HCT116 (cell line): ENCODE results near the gene TMEM242. TPM values are rescaled to one million over a fixed set of nuclear protein-coding genes. Genes with fewer than 3 reads are reported as not detected.

Experiments
- ATAC-seq: fragments of 200-7000 bp; cut with Tn5 transposase; 2 replicates; pipeline ENCODE4 v1.9.1; 2020; ENCODE audit warnings: mild to moderate bottlenecking, moderate library complexity
- BruUV-seq: library from RNA; stranded (reverse); fragments of 400-500 nt; replicated peaks from 2 replicates; lab custom pipeline; 2021; lab: Mats Ljungman, UMichigan
- CTCF ChIA-PET: fragments of 300-600 bp; sonication (Branson Sonifier 250); formaldehyde crosslinking; loops from one replicate; lab custom pipeline; 2021; ENCODE audit warnings: antibody characterized with exemption; lab: Charles Lee
- POLR2A ChIA-PET: fragments of 300-600, 350-600 bp; sonication (Branson Sonifier 250); formaldehyde crosslinking; loops from one replicate; lab custom pipeline; 2021; ENCODE audit warnings: antibody characterized with exemption; lab: Charles Lee
- RAD21 ChIA-PET, 2 experiments: fragments of 300-600 bp; sonication (Branson Sonifier 250); formaldehyde crosslinking; loops; one replicate each; lab custom pipeline; 2023; ENCODE audit warnings: low total read pairs in 2 of 2; ENCODE audit not compliant: uncharacterized antibody in 2 of 2, unreplicated experiment in 2 of 2, low non-redundant PET in 1 of 2; lab: Charles Lee
- DNase-seq: peaks from one replicate; pipeline ENCODE4 v3.0.0-alpha.2; 2010; ENCODE audit warnings: low read depth, low spot score
- H2AFZ ChIP-seq: fragments of 200-600 bp; shearing (Covaris generic), sonication (generic); 2 replicates; pipeline ENCODE4 v1.6.1; 2017; ENCODE audit warnings: low read depth, mixed run types, mixed read lengths, antibody characterized with exemption, low read length; ENCODE audit not compliant: poor library complexity, severe bottlenecking
- H3K27ac ChIP-seq: 2 replicates; pipeline ENCODE4 v1.5.1; 2012; ENCODE audit warnings: low read depth, low read length
- H3K27me3 ChIP-seq: fragments of 200-600 bp; sonication (generic); 2 replicates; pipeline ENCODE4 v1.6.1; 2016; ENCODE audit warnings: mixed run types, low read length, mixed read lengths; ENCODE audit not compliant: insufficient read depth
- H3K36me3 ChIP-seq, 2 experiments: fragments of 200-500 bp in 1 of 2; fragments of 200-600 bp in 1 of 2; sonication (Bioruptor generic) in 1 of 2; sonication (generic) in 1 of 2; 2 replicates each; pipeline versions ENCODE4 v1.5.1 to v1.6.1; 2014 to 2016; ENCODE audit warnings: low read length in 2 of 2, inconsistent platforms in 1 of 2, mixed read lengths in 1 of 2, mixed run types in 1 of 2; ENCODE audit not compliant: insufficient read depth in 2 of 2, control insufficient read depth in 1 of 2
- H3K4me1 ChIP-seq, 2 experiments: fragments of 200-600 bp in 1 of 2; sonication (generic) in 1 of 2; 2 replicates each; pipeline versions ENCODE4 v1.5.1 to v1.6.1; 2012 to 2017; ENCODE audit warnings: low read length in 2 of 2, inconsistent platforms in 1 of 2, mild to moderate bottlenecking in 1 of 2, mixed read lengths in 1 of 2, mixed run types in 1 of 2, moderate library complexity in 1 of 2; ENCODE audit not compliant: insufficient read depth in 2 of 2, control insufficient read depth in 1 of 2
- H3K4me2 ChIP-seq: fragments of 200-600 bp; sonication (generic); 2 replicates; pipeline ENCODE4 v1.6.1; 2017; ENCODE audit warnings: mixed run types, low read length, mixed read lengths
- H3K4me3 ChIP-seq, 2 experiments: fragments of 200-600 bp in 1 of 2; sonication (generic) in 1 of 2; replicated peaks in 1 of 2; 2 replicates each; pipeline ENCODE4 v1.5.1; 2011 to 2016; ENCODE audit warnings: low read length in 2 of 2, control low read depth in 1 of 2, low read depth in 1 of 2, mild to moderate bottlenecking in 1 of 2, mixed read lengths in 1 of 2, mixed run types in 1 of 2
- H3K79me2 ChIP-seq: fragments of 200-600 bp; sonication (generic); 2 replicates; pipeline ENCODE4 v1.6.1; 2017; ENCODE audit warnings: mild to moderate bottlenecking, mixed run types, low read length, moderate library complexity, mixed read lengths; ENCODE audit not compliant: insufficient read depth
- H3K9ac ChIP-seq: fragments of 200-600 bp; sonication (generic); 2 replicates; pipeline ENCODE4 v1.6.1; 2016; ENCODE audit warnings: low read length, mixed read lengths
- H3K9me2 ChIP-seq: fragments of 200-600 bp; sonication (generic), shearing (Covaris generic); 2 replicates; pipeline ENCODE4 v1.6.1; 2017; ENCODE audit warnings: mixed run types, mild to moderate bottlenecking, moderate library complexity; ENCODE audit not compliant: insufficient read depth
- H3K9me3 ChIP-seq, 2 experiments: fragments of 200-500 bp in 1 of 2; fragments of 200-600 bp in 1 of 2; sonication (Bioruptor generic) in 1 of 2; sonication (generic) in 1 of 2; 2 replicates each; pipeline ENCODE4 v1.6.1; 2014 to 2017; ENCODE audit warnings: low read length in 2 of 2, mixed read lengths in 2 of 2, inconsistent platforms in 1 of 2, low read depth in 1 of 2, mild to moderate bottlenecking in 1 of 2, mixed run types in 1 of 2, moderate library complexity in 1 of 2; ENCODE audit not compliant: control insufficient read depth in 1 of 2, insufficient read depth in 1 of 2
- H4K20me1 ChIP-seq: fragments of 200-600 bp; sonication (generic), shearing (Covaris generic); 2 replicates; pipeline ENCODE4 v1.6.1; 2017; ENCODE audit warnings: mixed run types, mild to moderate bottlenecking, moderate library complexity; ENCODE audit not compliant: insufficient read depth
- CTCF ChIP-seq, 3 experiments: fragments of 200-600 bp in 1 of 3; sonication (generic) in 1 of 3; IDR thresholded peaks in 2 of 3; conservative IDR thresholded peaks in 1 of 3; 2 replicates each; pipeline ENCODE4 v1.5.1; 2012 to 2017; ENCODE audit warnings: low read depth in 2 of 3, low read length in 2 of 3, antibody characterized with exemption in 1 of 3, borderline replicate concordance in 1 of 3, control low read depth in 1 of 3, mild to moderate bottlenecking in 1 of 3, mixed read lengths in 1 of 3, mixed run types in 1 of 3, moderate library complexity in 1 of 3; ENCODE audit not compliant: insufficient read depth in 1 of 3
- EGR1 ChIP-seq: IDR thresholded peaks from 2 replicates; pipeline ENCODE4 v1.6.1; 2012; ENCODE audit warnings: low read depth
- ELF1 ChIP-seq: IDR thresholded peaks from 2 replicates; pipeline ENCODE4 v1.6.1; 2012; ENCODE audit warnings: low read depth, borderline replicate concordance
- EZH2phosphoT487 ChIP-seq: fragments of 200-600 bp; IDR thresholded peaks from 2 replicates; pipeline ENCODE4 v1.6.1; 2018; ENCODE audit warnings: antibody characterized with exemption, borderline replicate concordance
- JUND ChIP-seq: IDR thresholded peaks from 2 replicates; pipeline ENCODE4 v1.6.1; 2012
- POLR2A ChIP-seq: IDR thresholded peaks from 2 replicates; pipeline ENCODE4 v1.7.0; 2011; ENCODE audit warnings: borderline replicate concordance; ENCODE audit not compliant: insufficient read depth, insufficient read length; ENCODE audit errors: extremely low read depth
- REST ChIP-seq: IDR thresholded peaks from 2 replicates; pipeline ENCODE4 v1.6.1; 2012; ENCODE audit warnings: low read depth
- SIN3A ChIP-seq: IDR thresholded peaks from 2 replicates; pipeline ENCODE4 v1.6.1; 2012; ENCODE audit warnings: low read depth
- SP1 ChIP-seq: IDR thresholded peaks from 2 replicates; pipeline ENCODE4 v1.6.1; 2012; ENCODE audit warnings: low read depth
- SRF ChIP-seq: IDR thresholded peaks from 2 replicates; pipeline ENCODE4 v1.6.1; 2012; ENCODE audit warnings: low read depth
- TCF7L2 ChIP-seq: IDR thresholded peaks from 2 replicates; pipeline ENCODE4 v1.7.0; 2011; ENCODE audit warnings: borderline replicate concordance, inconsistent platforms; ENCODE audit not compliant: insufficient read depth, insufficient read length; ENCODE audit errors: extremely low read depth
- intact Hi-C: fragments of 100-400 bp; cut with micrococcal nuclease; formaldehyde crosslinking; loops from 2 replicates; pipeline ENCODE4 v1.10.0; 2022
- total RNA-seq: library from RNA; stranded (reverse); gene quantifications from one replicate; pipeline ENCODE4 v1.2.1, GENCODE V29; 2021; ENCODE audit not compliant: unreplicated experiment

The TMEM242 gene
- total RNA-seq, 1 experiment from 2014 or later: 11.6 TPM

GRCh38 chr6:157278171-157278570, 45.1 kb downstream of the TMEM242 start:
- no peaks in the 10 kb centered on the region for H4K20me1 ChIP-seq
- TF ChIP-seq EGR1 (no peak), CTCF (IDR thresholded peaks at IDR 0.05 in 2 of 3, conservative IDR thresholded peaks at IDR 0.05 in 1 of 3; ENCODE audit: borderline replicate concordance in 1 of 3, insufficient read depth in 1 of 3, low read depth in 2 of 3, low read length in 2 of 3) (no peak), SP1 (no peak), EZH2phosphoT487 (no peak), ELF1 (no peak), TCF7L2 (no peak), REST (no peak), JUND (no peak), SRF (no peak), POLR2A (no peak), SIN3A (no peak)
- TF ChIP-seq, all 23 proteins: peak for 0
- ATAC-seq: no peak
- intact Hi-C loops: loop anchor here (5.0 to 10.0 kb wide), 2 partner anchors 133 to 246 kb away; no protein-coding TSS in a partner anchor
- H3K9ac ChIP-seq: no peak overlapping the region
- H3K4me2 ChIP-seq: no peak overlapping the region
- CTCF ChIA-PET: no interaction called here
- no peak overlapping the region for H3K4me3 ChIP-seq
- RAD21 ChIA-PET: no interaction called here
- no TSS peak for BruUV-seq
- DNase-seq: no peak
- H3K9me2 ChIP-seq: no peaks in the 10 kb centered on the region
- H3K27me3 ChIP-seq: no peaks in the 10 kb centered on the region
- no peak overlapping the region for H3K27ac ChIP-seq
- H2AFZ ChIP-seq: no peak overlapping the region
- no peaks in the 10 kb centered on the region for H3K79me2 ChIP-seq
- peaks cover 10 to 25% of the 10 kb centered on the region in 2 experiments; a peak in 3 of 4 replicates for H3K4me1 ChIP-seq
- H3K36me3 ChIP-seq: no peaks in the 10 kb centered on the region
- H3K9me3 ChIP-seq: no peaks in the 10 kb centered on the region
- POLR2A ChIA-PET: no interaction called here
